GM12872 (cell line): ENCODE data around the gene DGKH.

Experiments
- CTCF ChIP-seq: IDR thresholded peaks from 3 replicates; pipeline ENCODE4 v1.5.1; 2011; ENCODE audit warnings: low read depth, mild to moderate bottlenecking, low read length, moderate library complexity; ENCODE audit not compliant: insufficient read depth

The DGKH gene

GRCh38 chr13:42271337-42272114, 223.1 kb downstream of the DGKH start:
- no peak for TF ChIP-seq CTCF

GRCh38 chr13:42272115-42272803, 223.8 kb downstream of the DGKH start, which contains the start of gene AKAP11:
Gene AKAP11 (plus strand): TSS chr13:42272152. CDS start chr13:42286349, 14,197 bp downstream.
- TF ChIP-seq CTCF = no peak

- TF ChIP-seq CTCF = no peak
Observed at GRCh38 chr13:42272804-42273175, 224.3 kb downstream of the DGKH start.

- TF ChIP-seq CTCF = no peak
Observed at GRCh38 chr13:42274386-42275097, 226.1 kb downstream of the DGKH start.

GRCh38 chr13:42275098-42275471, 226.6 kb downstream of the DGKH start:
- no peak for TF ChIP-seq CTCF

GRCh38 chr13:42275506-42275905, 227.1 kb downstream of the DGKH start:
- TF ChIP-seq CTCF = no peak

GRCh38 chr13:42276683-42277082, 228.2 kb downstream of the DGKH start:
- no peak for TF ChIP-seq CTCF
